Panc1 (cell line): Measurements from ENCODE around the gene AZI2. TPM values are rescaled to one million over a fixed set of nuclear protein-coding genes. Genes with fewer than 3 reads are reported as not detected.

Experiments used
- ATAC-seq: fragments of 200-7000 bp; cut with Tn5 transposase; 2 replicates; pipeline ENCODE4 v1.9.1; 2020; ENCODE audit warnings: mild to moderate bottlenecking, moderate library complexity
- BruUV-seq: library from RNA; stranded (reverse); fragments of 400-500 nt; replicated peaks from 2 replicates; lab custom pipeline; 2021; lab: Mats Ljungman, UMichigan
- CTCF ChIA-PET: fragments of 300-600 bp; sonication (Branson Sonifier 250); formaldehyde crosslinking; loops from one replicate; lab custom pipeline; 2022; ENCODE audit warnings: antibody characterized with exemption; lab: Charles Lee
- POLR2A ChIA-PET: fragments of 300-600 bp; sonication (Branson Sonifier 250); formaldehyde crosslinking; loops from one replicate; lab custom pipeline; 2022; ENCODE audit warnings: antibody characterized with exemption; lab: Charles Lee
- DNase-seq: peaks from one replicate; pipeline ENCODE4 v3.0.0-alpha.2; 2010; ENCODE audit warnings: low read depth, low spot score
- H3K27ac ChIP-seq: 2 replicates; pipeline ENCODE4 v1.5.1; 2011; ENCODE audit warnings: mild to moderate bottlenecking, low read length, inconsistent platforms
- H3K27me3 ChIP-seq: fragments of 200-500 bp; sonication (Bioruptor generic); 2 replicates; pipeline ENCODE4 v1.6.0; 2014; ENCODE audit warnings: low read length, inconsistent platforms; ENCODE audit not compliant: control insufficient read depth, insufficient read depth
- H3K36me3 ChIP-seq: fragments of 200-500 bp; sonication (Bioruptor generic); 2 replicates; pipeline ENCODE4 v1.5.1; 2014; ENCODE audit warnings: inconsistent platforms, mild to moderate bottlenecking, low read length, moderate library complexity; ENCODE audit not compliant: control insufficient read depth, insufficient read depth
- H3K4me1 ChIP-seq: 2 replicates; pipeline ENCODE4 v1.5.1; 2011; ENCODE audit warnings: inconsistent platforms, mild to moderate bottlenecking, low read length, moderate library complexity; ENCODE audit not compliant: control insufficient read depth, insufficient read depth
- H3K4me3 ChIP-seq, 2 experiments: 2 replicates each; pipeline ENCODE4 v1.5.1; 2011 to 2012; ENCODE audit warnings: low read depth in 2 of 2, low read length in 2 of 2, mild to moderate bottlenecking in 2 of 2, inconsistent platforms in 1 of 2, moderate library complexity in 1 of 2
- H3K9me3 ChIP-seq: fragments of 200-500 bp; sonication (Bioruptor generic); 2 replicates; pipeline ENCODE4 v1.5.1; 2014; ENCODE audit warnings: low read depth, mild to moderate bottlenecking, inconsistent platforms, low read length, moderate library complexity; ENCODE audit not compliant: control insufficient read depth, insufficient read depth
- POLR2AphosphoS5 ChIP-seq: IDR thresholded peaks from 2 replicates; pipeline ENCODE4 v1.6.1; 2012; ENCODE audit warnings: mild to moderate bottlenecking, low read depth, low read length, moderate library complexity
- SIN3A ChIP-seq: IDR thresholded peaks from 2 replicates; pipeline ENCODE4 v1.6.1; 2012; ENCODE audit warnings: low read depth, mild to moderate bottlenecking, low read length, moderate library complexity, borderline replicate concordance; ENCODE audit not compliant: insufficient read depth
- TCF7L2 ChIP-seq: IDR thresholded peaks from 2 replicates; pipeline ENCODE4 v1.6.1; 2011; ENCODE audit warnings: mild to moderate bottlenecking, low read depth, low read length, inconsistent platforms
- in situ Hi-C: cut with HindIII; loops from 2 replicates; pipeline ENCODE4 v1.10.0; 2016; ENCODE audit warnings: low sequenced_read_pairs, low pct_unique_long_range_greater_than_20kb
- intact Hi-C: fragments of 100-400 bp; cut with micrococcal nuclease; formaldehyde crosslinking; loops from one replicate; pipeline ENCODE4 v1.10.0; 2022; ENCODE audit not compliant: unreplicated experiment
- total RNA-seq: library from RNA; stranded (reverse); gene quantifications from one replicate; pipeline ENCODE4 v1.2.1, GENCODE V29; 2021; ENCODE audit not compliant: unreplicated experiment
- TF ChIP-seq, protein P1 (sequence below): fragments of 450-650 bp; IDR thresholded peaks from 2 replicates; pipeline ENCODE4 v1.5.1; 2017; ENCODE audit warnings: mild to moderate bottlenecking
- TF ChIP-seq, protein P2 (sequence below), 2 experiments: IDR thresholded peaks; 2 replicates each; pipeline ENCODE4 v1.6.1; 2011 to 2012; ENCODE audit warnings: low read depth in 2 of 2, control low read depth in 1 of 2, low read length in 1 of 2, mild to moderate bottlenecking in 1 of 2, moderate library complexity in 1 of 2; ENCODE audit not compliant: insufficient read depth in 1 of 2

Gene AZI2
- total RNA-seq, 1 experiment from 2014 or later = 42.4 TPM

DNA sequence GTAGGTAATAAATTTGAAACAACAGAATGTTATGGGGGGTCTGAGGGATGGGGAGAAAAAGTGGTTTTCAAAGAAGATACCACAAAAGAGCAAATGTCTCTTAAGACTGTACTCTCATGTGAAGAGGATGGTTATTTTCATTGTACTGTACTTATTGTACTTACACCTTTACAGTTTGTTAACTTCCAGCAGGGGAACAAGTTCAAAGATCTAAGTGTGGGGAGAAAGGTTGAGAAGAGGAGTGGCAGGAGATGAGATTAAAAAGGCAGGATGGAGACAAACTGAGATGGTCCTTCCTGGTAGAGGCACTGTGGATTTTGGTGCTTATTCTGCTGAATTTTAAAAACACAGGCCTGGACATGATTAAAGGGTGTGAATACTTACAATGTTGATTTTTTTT is 5.5 kb downstream of the AZI2 start:
- no peak for TF ChIP-seq POLR2AphosphoS5
- TF ChIP-seq, protein P1, sequence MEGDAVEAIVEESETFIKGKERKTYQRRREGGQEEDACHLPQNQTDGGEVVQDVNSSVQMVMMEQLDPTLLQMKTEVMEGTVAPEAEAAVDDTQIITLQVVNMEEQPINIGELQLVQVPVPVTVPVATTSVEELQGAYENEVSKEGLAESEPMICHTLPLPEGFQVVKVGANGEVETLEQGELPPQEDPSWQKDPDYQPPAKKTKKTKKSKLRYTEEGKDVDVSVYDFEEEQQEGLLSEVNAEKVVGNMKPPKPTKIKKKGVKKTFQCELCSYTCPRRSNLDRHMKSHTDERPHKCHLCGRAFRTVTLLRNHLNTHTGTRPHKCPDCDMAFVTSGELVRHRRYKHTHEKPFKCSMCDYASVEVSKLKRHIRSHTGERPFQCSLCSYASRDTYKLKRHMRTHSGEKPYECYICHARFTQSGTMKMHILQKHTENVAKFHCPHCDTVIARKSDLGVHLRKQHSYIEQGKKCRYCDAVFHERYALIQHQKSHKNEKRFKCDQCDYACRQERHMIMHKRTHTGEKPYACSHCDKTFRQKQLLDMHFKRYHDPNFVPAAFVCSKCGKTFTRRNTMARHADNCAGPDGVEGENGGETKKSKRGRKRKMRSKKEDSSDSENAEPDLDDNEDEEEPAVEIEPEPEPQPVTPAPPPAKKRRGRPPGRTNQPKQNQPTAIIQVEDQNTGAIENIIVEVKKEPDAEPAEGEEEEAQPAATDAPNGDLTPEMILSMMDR = no peak
- no peak for TF ChIP-seq SIN3A
- TF ChIP-seq, protein P2, sequence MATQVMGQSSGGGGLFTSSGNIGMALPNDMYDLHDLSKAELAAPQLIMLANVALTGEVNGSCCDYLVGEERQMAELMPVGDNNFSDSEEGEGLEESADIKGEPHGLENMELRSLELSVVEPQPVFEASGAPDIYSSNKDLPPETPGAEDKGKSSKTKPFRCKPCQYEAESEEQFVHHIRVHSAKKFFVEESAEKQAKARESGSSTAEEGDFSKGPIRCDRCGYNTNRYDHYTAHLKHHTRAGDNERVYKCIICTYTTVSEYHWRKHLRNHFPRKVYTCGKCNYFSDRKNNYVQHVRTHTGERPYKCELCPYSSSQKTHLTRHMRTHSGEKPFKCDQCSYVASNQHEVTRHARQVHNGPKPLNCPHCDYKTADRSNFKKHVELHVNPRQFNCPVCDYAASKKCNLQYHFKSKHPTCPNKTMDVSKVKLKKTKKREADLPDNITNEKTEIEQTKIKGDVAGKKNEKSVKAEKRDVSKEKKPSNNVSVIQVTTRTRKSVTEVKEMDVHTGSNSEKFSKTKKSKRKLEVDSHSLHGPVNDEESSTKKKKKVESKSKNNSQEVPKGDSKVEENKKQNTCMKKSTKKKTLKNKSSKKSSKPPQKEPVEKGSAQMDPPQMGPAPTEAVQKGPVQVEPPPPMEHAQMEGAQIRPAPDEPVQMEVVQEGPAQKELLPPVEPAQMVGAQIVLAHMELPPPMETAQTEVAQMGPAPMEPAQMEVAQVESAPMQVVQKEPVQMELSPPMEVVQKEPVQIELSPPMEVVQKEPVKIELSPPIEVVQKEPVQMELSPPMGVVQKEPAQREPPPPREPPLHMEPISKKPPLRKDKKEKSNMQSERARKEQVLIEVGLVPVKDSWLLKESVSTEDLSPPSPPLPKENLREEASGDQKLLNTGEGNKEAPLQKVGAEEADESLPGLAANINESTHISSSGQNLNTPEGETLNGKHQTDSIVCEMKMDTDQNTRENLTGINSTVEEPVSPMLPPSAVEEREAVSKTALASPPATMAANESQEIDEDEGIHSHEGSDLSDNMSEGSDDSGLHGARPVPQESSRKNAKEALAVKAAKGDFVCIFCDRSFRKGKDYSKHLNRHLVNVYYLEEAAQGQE (IDR thresholded peaks at IDR 0.05; ENCODE audit: insufficient read depth in 1 of 2, low read depth in 2 of 2, low read length in 1 of 2) = no peak
- no peak for TF ChIP-seq TCF7L2
- DNase-seq (no peak), ATAC-seq (no peak)
- in situ Hi-C loops (no loop called here), intact Hi-C loops (no loop called here)
- Histone ChIP-seq H3K9me3 (no peaks in the 10 kb centered on the region), H3K4me1 (peaks cover 16% of the 10 kb centered on the region; the same call in 1 of the 2 replicates), H3K36me3 (peaks cover 3% of the 10 kb centered on the region), H3K4me3 (no peak overlapping the region), H3K27me3 (no peaks in the 10 kb centered on the region), H3K27ac (no peak overlapping the region)
- CTCF ChIA-PET = no interaction called here
- BruUV-seq = no TSS peak
- POLR2A ChIA-PET = no interaction called here

GRCh38 chr3:28337230-28337629 is 11.4 kb downstream of the AZI2 start:
- CTCF ChIA-PET = no interaction called here
- no peaks in the 10 kb centered on the region for H3K27me3 ChIP-seq
- BruUV-seq = no TSS peak
- in situ Hi-C loops = no loop called here
- H3K36me3 ChIP-seq = peaks cover 14% of the 10 kb centered on the region
- H3K4me3 ChIP-seq = no peak overlapping the region
- H3K27ac ChIP-seq = no peak overlapping the region
- H3K4me1 ChIP-seq = no peaks in the 10 kb centered on the region
- TF ChIP-seq, protein P1 = no peak
- TF ChIP-seq, protein P2 (IDR thresholded peaks at IDR 0.05; ENCODE audit: insufficient read depth in 1 of 2, low read depth in 2 of 2, low read length in 1 of 2) = no peak
- TF ChIP-seq TCF7L2 (no peak), SIN3A (no peak), POLR2AphosphoS5 (no peak)
- H3K9me3 ChIP-seq = no peaks in the 10 kb centered on the region
- POLR2A ChIA-PET = no interaction called here
- ATAC-seq = no peak
- intact Hi-C loops = no loop called here
- no peak for DNase-seq
